C4-2B (cell line): ENCODE data around the gene SH3BGRL3.

Experiments used
- CTCF ChIP-seq: fragments of 450-650 bp; conservative IDR thresholded peaks from 2 replicates; pipeline ENCODE4 v1.5.1; 2017; ENCODE audit warnings: mild to moderate bottlenecking
- ZFX ChIP-seq: fragments of 450-650 bp; IDR thresholded peaks from 2 replicates; pipeline ENCODE4 v1.6.1; 2017

- TF ChIP-seq CTCF (no peak), ZFX (no peak)
Measured at GRCh38 chr1:26293911-26294463, 14.1 kb downstream of the SH3BGRL3 start.
